Measurements from ENCODE around the gene PTPRD. TPM values are rescaled to one million over a fixed set of nuclear protein-coding genes. Genes with fewer than 3 reads are reported as not detected.

Gene PTPRD
- total and polyA plus RNA-seq, 2 donors (not counting 1 experiment from before 2014, with no cell fraction given): 0.35 to 4.8 TPM

DNA sequence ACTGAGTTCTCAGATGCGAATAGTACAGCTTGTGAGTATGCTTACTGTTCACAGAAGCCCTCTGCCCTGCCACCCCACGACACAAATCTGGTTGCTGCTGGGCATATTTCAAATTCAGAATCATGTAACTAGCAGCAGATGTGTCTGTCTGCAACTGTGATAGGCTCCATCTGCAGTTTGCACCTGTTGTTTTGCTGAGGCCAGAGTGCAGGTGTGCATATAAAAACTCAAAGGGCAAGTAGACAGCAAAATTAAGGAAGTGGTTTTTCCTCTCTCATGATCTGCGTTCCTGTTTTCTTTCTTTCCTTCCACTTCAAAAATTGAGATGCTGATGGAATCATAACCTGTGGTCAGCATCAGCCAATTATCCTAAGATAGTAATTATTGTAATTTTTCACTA is 1000.5 kb downstream of the PTPRD start:
- TF ChIP-seq CTCF (conservative IDR thresholded peaks at IDR 0.05 in 1 of 2, IDR thresholded peaks at IDR 0.05 in 1 of 2; ENCODE audit: low read depth in 1 of 2, low read length in 2 of 2): no peak
- TF ChIP-seq EZH2 (IDR thresholded peaks at IDR 0.05; ENCODE audit: low read length, missing control alignments): no peak
- no peak overlapping the region for H3K4me3 ChIP-seq (replicated peaks in 1 of 4; ENCODE audit: control extremely low read depth in 1 of 4, insufficient read depth in 1 of 4, low read depth in 3 of 4, low read length in 4 of 4)
- H3K9me3 ChIP-seq (ENCODE audit: control insufficient read depth, insufficient read depth, low read depth, low read length): no peaks in the 10 kb centered on the region
- no peak for DNase-seq (ENCODE audit: low read depth in 2 of 2)
- H3K4me2 ChIP-seq (ENCODE audit: extremely low read depth, insufficient read depth, low read length): no peak overlapping the region
- H2AFZ ChIP-seq (ENCODE audit: low read length): no peak overlapping the region
- no peaks in the 10 kb centered on the region for H3K79me2 ChIP-seq (ENCODE audit: control insufficient read depth, insufficient read depth, low read length)
- H4K20me1 ChIP-seq (ENCODE audit: control insufficient read depth, extremely low read depth, insufficient read depth, low read length): no peaks in the 10 kb centered on the region
- no peak overlapping the region for H3K27ac ChIP-seq (ENCODE audit: insufficient read depth, low read length)
- H3K36me3 ChIP-seq (ENCODE audit: control insufficient read depth, insufficient read depth, low read length): no peaks in the 10 kb centered on the region
- H3K9ac ChIP-seq (ENCODE audit: insufficient read depth, low read length): no peak overlapping the region
- H3K4me1 ChIP-seq (ENCODE audit: control insufficient read depth, extremely low read depth, insufficient read depth, low read length): no peaks in the 10 kb centered on the region
- H3K27me3 ChIP-seq (ENCODE audit: control insufficient read depth, insufficient read depth, low read length): no peaks in the 10 kb centered on the region

DNA sequence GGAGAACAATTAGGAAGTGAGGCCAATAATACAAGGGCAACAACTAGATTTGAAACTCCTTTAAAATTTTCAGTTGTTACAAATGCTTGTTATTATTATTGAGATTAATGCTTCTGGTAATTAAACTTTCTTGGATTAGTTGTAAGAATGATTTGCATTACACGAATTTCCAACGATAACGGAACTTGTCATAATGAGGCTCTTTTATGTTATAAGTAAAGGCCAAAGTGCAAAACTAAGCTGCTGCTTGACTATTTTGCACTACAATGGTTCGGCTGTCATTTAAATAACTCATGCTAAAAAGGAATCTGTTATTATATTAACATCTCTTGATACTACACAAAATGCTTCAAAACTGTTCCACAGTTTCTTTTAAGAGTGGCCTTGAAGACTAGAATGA is 1007.1 kb downstream of the PTPRD start:
- Histone ChIP-seq H4K20me1 (ENCODE audit: control insufficient read depth, extremely low read depth, insufficient read depth, low read length) (no peaks in the 10 kb centered on the region), H3K9ac (ENCODE audit: insufficient read depth, low read length) (no peak overlapping the region), H3K79me2 (ENCODE audit: control insufficient read depth, insufficient read depth, low read length) (no peaks in the 10 kb centered on the region), H3K27me3 (ENCODE audit: control insufficient read depth, insufficient read depth, low read length) (no peaks in the 10 kb centered on the region), H3K4me3 (replicated peaks in 1 of 4; ENCODE audit: control extremely low read depth in 1 of 4, insufficient read depth in 1 of 4, low read depth in 3 of 4, low read length in 4 of 4) (no peak overlapping the region), H2AFZ (ENCODE audit: low read length) (no peak overlapping the region), H3K9me3 (ENCODE audit: control insufficient read depth, insufficient read depth, low read depth, low read length) (no peaks in the 10 kb centered on the region), H3K4me2 (ENCODE audit: extremely low read depth, insufficient read depth, low read length) (no peak overlapping the region), H3K27ac (ENCODE audit: insufficient read depth, low read length) (no peak overlapping the region), H3K36me3 (ENCODE audit: control insufficient read depth, insufficient read depth, low read length) (no peaks in the 10 kb centered on the region), H3K4me1 (ENCODE audit: control insufficient read depth, extremely low read depth, insufficient read depth, low read length) (no peaks in the 10 kb centered on the region)
- TF ChIP-seq EZH2 (IDR thresholded peaks at IDR 0.05; ENCODE audit: low read length, missing control alignments): no peak
- no peak for TF ChIP-seq CTCF (conservative IDR thresholded peaks at IDR 0.05 in 1 of 2, IDR thresholded peaks at IDR 0.05 in 1 of 2; ENCODE audit: low read depth in 1 of 2, low read length in 2 of 2)
- DNase-seq (ENCODE audit: low read depth in 2 of 2): no peak

GRCh38 chr9:9603345-9603744 is 1009.5 kb downstream of the PTPRD start:
- Histone ChIP-seq H3K79me2 (ENCODE audit: control insufficient read depth, insufficient read depth, low read length) (no peaks in the 10 kb centered on the region), H3K4me1 (ENCODE audit: control insufficient read depth, extremely low read depth, insufficient read depth, low read length) (no peaks in the 10 kb centered on the region), H2AFZ (ENCODE audit: low read length) (no peak overlapping the region), H3K9ac (ENCODE audit: insufficient read depth, low read length) (no peak overlapping the region), H4K20me1 (ENCODE audit: control insufficient read depth, extremely low read depth, insufficient read depth, low read length) (no peaks in the 10 kb centered on the region), H3K27me3 (ENCODE audit: control insufficient read depth, insufficient read depth, low read length) (no peaks in the 10 kb centered on the region), H3K9me3 (ENCODE audit: control insufficient read depth, insufficient read depth, low read depth, low read length) (no peaks in the 10 kb centered on the region), H3K4me3 (replicated peaks in 1 of 4; ENCODE audit: control extremely low read depth in 1 of 4, insufficient read depth in 1 of 4, low read depth in 3 of 4, low read length in 4 of 4) (no peak overlapping the region), H3K36me3 (ENCODE audit: control insufficient read depth, insufficient read depth, low read length) (no peaks in the 10 kb centered on the region), H3K27ac (ENCODE audit: insufficient read depth, low read length) (no peak overlapping the region), H3K4me2 (ENCODE audit: extremely low read depth, insufficient read depth, low read length) (no peak overlapping the region)
- no peak for DNase-seq (ENCODE audit: low read depth in 2 of 2)
- no peak for TF ChIP-seq EZH2 (IDR thresholded peaks at IDR 0.05; ENCODE audit: low read length, missing control alignments)
- TF ChIP-seq CTCF (conservative IDR thresholded peaks at IDR 0.05 in 1 of 2, IDR thresholded peaks at IDR 0.05 in 1 of 2; ENCODE audit: low read depth in 1 of 2, low read length in 2 of 2): no peak

Measured in fibroblast of lung (primary cell).